Colon (tissue), 2 donors: ENCODE data around the gene SIX2.
"Not testable (repeated sequence)": the region's sequence is repeated elsewhere in the genome, so short reads cannot be mapped to it uniquely, and the experiment has no call there.

Experiments used
- FAIRE-seq: peaks from 2 replicates; lab custom pipeline; 2012; peaks lifted over from hg19 to GRCh38; lab: Jason Lieb, UNC
- donor health status: control.
- donor health status: control.

The SIX2 gene

DNA sequence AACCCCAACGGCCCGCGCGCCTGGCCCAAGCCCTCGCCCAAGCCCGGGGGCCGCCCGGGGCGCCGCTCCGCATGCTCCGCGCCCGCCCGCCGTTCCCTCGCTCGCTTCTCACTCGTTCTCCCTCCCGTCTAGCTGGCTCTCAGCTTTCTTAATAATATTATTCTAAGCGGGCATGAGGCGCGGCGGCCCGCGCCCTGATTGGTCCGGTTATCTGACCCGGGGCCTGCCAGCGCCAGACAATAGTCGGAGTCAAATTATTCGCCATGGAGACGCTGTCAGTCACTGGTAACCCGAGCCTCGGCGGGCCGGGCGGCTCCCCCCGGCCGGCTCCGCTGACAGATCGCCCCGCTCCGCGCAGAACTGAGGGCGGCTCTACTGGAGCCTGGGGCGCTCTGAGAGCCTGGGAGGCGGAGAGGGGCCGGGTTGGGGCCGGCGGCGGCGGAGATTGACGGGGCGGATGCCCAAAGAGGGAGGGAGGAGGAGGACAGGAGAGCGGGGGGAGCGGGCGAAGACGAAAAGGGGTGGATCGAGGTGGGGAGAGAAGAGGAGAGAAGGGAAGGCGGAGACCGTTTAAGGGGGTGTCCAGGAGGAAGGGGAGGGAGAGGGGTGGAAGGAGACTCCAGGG is at the start of gene SIX2:
TSS of gene SIX2 (minus strand) at position 150 of the 625 bp plus-strand sequence. CDS start 342 bp downstream, outside the sequence.
- no peak for FAIRE-seq

DNA sequence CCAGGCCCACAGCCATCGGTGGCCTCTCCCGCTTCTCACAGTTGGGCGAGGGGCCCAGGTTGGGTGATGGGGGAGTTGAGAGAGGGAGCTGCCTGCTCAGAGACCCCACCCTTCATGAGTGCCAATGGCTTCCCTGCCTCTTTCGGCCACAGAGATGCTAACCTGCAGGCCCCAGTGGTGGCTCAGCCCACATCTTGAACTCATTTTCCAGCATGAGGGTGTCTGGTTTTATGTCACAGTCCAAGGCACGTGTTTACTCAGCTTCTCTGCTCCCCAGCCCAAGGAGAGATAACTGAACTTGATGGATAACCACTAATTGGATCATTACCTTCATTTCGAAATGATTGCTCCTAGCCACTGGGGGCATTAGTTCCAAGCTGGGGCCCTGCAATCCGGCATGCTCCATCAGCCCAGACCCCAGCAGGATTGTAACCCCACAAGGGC is 45.9 kb upstream of the SIX2 start:
- FAIRE-seq, result no peak

DNA sequence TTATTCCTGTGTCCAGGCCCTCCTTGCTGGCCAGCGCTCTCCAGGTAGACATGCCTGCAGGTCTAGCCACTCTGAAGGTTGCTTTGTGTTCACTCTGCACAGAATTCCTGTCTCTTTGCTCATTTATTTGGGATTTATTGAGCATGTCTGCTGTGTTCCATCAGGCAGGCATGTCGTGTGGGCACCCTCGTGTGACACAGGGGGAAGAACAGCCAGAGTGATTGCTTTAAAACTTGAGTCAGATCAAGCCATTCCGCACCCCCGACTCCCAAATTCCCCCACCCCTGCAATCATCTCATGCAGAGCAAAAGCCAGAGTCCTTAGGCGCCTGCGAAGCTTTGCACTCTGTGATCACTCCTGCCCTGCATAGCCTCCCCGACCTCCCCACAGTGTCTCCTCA is 44.7 kb upstream of the SIX2 start:
- no peak for FAIRE-seq

DNA sequence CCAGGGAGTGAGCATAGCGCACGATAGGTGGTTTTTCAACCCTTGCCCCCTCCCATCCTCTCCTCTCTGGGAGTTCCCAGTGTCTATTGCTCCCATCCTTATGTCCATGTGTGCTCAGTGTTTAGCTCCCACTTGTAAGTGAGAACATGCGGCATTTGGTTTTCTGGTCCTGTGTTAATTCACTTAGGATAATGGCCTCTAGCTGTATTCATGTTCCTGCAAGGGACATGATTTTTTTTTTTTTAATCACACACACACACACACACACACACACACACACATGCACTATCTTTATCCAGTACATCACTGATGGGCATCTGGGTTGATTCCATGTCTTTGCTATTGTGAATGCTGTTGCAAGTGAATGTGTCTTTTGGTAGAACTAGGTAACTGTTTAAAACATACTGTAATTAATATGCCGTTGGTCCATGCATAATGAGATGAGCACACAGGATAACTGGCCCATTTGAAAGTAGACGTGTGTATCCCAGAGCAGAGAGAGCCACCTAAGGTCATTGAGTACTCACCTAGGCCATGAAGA is 43.2 kb upstream of the SIX2 start:
- FAIRE-seq, result no peak

DNA sequence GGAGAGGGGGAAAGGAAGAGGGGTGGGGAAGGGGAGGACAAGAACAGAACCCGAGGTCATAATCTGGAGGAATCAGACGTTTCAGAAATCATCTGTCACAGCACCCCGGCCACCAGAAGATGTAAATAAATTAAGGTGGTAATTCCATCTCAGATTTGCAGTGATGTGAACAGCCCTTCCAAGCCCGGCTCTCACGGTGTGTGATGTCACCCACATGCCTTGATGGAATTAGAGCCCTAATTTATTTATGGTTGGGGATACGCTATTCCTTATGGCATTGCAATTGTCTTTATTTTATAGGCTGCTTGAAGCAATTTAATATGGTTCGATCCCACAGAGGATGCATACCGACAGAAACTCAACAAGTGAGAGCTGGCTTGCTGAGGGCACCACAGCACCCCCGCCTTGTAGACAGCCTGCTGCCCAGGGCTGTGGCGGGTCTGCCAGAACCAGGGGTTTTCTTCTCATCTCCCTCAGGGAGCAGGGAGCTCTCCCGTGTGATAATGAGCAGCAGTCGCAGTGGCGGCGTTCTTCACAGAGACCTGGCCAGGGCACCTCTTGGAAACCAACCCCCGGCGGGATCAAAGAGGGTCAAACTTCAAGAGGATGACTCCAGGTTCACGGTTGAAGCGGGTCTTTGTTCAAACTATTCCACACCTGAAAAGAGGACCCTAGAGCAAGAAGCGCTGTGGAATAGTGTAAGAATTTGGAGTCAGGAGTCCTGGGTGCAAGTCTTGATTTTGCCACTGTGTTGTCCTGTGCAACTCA is 40.5 kb upstream of the SIX2 start:
- FAIRE-seq, result no peak

DNA sequence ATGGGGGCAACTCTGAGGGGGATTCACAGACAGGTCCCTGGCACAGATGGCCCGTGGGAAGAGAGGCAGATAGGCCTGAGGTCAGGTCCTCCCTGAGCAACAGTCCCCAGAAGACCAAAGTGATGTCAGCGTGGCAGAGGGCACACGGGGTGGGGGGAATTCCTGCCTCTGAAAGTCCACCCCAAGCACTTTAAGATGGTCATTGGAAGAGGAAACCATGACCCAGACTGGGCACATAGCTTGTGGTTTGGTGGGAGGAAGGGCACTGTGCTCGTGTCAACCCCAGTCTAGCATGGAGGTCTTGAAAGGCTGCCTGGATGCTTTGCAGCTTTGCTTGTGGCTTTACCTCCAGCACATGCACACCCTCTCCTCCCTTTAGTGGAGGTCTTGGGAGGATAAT is 38.0 kb upstream of the SIX2 start:
- FAIRE-seq, result no peak

DNA sequence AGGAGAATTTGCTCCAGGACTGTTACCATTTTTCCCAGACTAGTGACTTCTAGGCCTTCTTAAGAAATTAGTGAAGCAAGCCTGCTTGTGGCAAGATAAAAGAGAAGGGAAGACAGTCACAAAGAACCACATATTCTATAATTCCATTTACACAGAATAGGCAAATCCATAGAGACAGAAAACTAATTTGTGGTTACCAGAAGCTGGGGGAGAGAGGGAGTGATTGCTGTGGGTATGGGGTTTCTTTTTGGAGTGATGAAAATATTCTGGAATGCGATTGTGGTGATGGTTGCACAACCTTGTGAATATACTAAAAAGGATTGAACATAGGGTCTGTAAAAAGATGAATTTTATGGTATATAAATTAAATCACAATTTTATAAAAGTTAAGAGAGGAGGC is 37.5 kb upstream of the SIX2 start:
- FAIRE-seq, result no peak

DNA sequence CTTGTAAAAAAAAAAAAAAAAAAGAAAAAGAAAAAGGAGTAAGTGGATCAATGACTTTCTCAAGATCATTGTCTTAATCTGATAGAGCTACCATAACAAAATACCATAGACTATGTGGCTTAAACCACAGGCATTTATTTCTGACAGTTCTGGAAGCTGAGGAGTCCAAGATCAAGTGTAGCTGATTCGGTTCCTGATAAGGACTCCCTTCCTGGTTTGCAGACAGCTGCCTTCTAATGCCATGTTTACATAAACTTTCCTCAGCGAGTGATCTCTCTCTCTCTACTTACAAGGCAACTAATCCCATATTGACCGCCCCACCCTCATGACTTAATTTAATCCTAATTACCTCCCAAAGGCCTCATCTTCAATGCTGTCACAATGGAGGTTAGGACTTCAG is 36.5 kb upstream of the SIX2 start:
- FAIRE-seq, result no peak

DNA sequence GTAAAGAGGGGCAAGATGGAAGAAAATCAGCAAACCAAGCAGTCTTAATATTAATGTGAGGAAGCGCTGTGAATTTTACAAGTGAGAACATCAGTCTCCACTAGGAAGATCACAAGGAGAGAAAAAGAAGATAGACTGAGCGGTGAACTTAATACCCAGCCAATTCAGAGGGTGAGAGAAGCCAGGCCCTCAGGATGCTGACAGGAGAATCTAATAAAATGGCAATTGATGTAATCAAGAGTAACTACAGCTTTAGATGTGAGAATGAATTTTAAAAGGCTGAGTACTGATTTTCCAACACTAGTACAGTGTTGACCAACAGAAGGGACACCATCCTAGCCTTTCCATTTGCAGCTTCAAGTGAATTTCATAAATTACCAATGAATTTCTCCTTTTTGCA is 35.7 kb upstream of the SIX2 start:
- no peak for FAIRE-seq

DNA sequence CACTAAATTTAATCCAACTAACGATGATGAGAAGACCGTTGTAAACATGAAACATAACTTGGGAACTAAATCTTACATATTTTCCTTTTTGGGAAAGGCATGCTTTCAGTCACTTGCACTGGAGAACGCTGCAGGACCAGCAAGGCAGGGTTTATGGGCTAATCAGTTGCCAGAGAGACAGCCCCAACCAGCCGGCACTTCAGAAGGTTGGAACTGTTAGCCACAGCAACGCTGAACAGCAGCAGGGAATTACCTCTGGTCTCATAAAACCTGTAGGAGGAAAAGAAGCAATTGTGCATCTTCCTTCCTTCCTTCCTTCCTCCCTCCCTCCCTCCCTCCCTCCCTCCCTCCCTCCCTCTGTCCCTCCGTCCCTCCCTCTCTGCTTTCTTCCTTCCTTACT is 33.9 kb upstream of the SIX2 start:
- no peak for FAIRE-seq

DNA sequence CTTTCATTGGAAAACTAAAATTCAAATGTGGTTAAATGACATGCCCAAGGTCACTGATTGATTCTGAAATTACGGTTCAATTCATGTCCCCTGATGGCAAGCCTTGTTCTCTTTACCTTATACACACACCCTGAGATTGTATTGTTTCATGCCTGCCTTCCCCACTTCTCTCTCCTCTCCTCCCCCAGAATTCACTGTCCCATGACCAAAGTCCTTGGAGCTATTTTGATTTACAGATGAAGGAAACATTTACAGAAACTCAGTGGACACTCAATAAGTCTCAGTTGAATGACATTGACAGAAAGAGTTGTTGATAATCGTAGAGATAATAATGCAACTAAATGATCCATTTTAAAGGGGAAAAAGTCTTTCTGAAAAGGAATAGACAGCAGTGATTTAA is 33.1 kb upstream of the SIX2 start:
- FAIRE-seq, result no peak

DNA sequence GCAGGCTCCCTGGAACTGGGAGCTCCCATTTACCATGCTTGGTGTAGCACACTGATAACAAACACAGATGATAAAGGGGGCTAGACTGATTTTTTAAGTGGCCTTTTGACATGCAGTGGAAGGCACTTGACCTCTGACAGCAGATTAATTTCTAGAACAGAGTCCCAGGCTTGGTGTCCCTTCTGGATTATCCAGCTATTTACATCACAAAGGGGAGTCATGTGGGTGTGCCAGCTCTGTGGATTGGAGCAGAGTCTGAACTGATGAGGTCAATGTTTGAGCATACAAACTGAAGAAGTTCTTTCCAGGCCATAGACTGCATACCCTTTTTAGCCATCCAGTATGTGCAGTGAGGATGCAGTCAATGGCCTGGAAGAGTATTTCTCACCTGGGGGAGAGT is 31.5 kb upstream of the SIX2 start:
- no peak for FAIRE-seq

DNA sequence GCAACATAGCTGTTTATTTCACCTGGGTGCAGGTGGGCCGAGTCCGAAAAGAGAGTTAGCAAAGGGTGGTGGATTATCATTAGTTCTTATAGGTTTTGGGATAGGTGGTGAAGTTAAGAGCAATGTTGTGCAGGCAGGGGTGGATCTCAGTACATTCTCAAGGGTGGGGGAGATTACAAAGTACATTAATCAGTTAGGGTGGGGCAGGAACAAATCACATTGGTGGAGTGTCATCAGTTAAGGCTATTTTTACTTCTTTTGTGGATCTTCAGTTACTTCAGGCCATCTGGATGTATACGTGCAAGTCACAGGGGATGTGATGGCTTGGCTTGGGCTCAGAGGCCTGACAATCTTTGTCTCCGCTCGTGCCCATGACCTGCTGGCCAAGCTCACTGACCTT is 30.6 kb upstream of the SIX2 start:
- not testable (repeated sequence) for FAIRE-seq

DNA sequence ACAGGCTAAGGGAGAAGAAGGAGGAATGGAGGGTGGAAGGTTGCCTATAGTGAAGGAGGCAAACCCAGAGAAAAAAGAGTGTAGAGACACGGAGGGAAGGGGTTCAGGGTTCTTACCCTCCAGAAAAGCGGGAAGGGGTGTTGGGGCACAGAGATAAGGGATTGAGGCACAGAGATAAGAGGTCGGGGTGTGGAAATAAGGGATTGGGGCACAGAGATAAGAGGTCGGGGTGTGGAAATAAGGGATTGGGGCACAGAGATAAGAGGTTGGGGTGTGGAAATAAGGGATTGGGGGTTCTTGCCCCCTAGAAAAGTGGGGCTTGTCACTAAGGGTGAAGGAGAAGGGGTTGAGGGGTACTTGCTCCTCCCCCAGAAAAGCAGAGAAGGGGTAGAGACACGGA is 29.6 kb upstream of the SIX2 start:
- FAIRE-seq, result not testable (repeated sequence)

DNA sequence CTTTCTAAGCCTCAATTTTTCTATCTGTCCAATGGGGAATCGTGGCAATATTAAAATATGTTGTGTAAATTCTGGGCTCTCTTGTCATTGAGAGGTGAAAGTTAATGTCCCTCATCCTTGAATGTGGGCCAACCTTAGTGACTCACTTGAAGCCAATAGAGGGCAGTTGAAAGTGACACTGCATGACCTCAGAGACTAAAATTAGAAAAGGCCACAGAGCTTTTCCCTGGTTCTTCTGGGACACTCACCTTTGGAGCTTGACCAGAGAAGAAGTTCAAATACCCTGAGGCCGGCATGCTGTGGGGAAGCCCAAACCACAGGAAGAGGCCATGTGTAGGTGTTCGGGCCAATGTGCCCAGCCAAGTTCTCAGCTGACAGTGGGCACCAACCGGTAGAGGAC is 24.1 kb upstream of the SIX2 start:
- no peak for FAIRE-seq

DNA sequence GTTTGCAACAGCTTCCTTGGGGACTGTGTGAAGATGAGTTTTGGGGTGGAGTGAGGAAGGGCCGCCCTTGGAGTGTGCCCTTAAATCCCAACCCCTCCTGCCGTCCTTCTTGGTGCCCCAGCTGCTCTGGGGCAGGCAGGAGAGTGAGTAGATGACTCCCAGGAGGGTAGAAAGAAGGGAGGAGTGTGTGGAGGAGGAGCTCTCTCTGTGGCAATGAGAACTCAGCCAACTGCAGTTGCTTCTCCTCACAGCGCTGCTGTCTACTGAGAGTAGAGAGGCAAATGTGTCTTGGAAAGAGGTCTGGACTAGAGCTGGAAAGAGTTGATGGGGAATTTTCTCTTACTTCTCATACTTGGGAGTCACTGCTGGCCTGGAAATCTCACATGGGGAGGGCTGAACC is 21.8 kb upstream of the SIX2 start:
- FAIRE-seq, result no peak

DNA sequence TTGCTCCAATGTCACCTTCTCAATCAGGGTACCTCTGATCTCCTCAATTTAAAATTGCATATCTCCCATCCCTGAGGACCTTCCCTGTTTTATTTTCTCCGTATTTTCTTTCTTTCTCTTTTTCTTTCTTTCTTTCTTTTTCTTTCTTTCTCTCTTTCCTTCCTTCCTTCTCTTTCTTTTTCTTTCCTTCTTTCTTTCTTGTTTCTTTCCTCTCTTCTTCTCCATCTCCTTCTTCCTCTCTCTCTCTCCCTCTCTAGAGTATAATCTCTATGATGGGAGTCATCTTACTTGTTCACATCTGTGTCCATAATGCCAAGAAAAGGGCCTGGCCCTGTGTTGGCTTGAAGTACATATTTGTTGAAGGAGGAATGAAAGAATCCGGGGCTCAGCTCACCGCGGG is 21.3 kb upstream of the SIX2 start:
- FAIRE-seq, result no peak

DNA sequence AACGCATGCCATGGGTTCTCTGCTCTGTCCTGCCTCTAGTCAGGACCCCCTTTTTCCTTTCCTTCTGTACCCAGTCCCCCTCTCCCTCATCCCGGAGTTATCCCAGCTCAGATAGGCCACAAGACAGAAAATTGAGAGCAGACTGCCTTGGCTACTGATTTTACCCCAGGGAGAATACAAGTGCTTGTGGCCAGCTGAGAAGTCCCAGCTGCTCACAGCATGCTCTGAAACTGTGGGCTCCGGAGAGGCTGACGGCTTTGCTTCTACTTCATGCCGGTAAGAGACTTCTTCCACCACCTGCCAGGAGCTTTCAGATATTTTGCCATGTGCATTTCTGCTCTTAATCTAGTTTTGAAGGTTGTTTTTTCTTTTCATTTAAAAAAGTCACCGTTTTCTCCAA is 20.0 kb upstream of the SIX2 start:
- no peak for FAIRE-seq

DNA sequence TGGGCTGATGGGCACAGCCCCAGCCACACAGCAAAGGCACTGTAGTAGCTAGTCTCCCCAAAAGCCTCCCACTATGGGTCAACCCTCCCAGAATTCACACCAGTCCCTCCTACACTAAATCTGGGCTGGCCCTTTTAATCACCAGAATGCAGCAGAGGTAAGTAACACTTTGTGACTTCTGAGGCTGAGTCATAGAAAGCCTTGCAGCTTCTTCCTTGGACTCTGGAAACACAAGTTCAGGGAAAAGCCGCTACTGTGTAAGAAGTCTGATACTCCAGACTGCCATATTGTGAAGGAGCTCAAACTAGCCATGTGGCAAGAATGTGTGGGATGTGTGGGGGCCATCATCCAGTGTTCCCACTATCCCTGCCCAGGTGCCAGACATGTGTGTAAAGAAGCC is 19.0 kb upstream of the SIX2 start:
- FAIRE-seq, result no peak

DNA sequence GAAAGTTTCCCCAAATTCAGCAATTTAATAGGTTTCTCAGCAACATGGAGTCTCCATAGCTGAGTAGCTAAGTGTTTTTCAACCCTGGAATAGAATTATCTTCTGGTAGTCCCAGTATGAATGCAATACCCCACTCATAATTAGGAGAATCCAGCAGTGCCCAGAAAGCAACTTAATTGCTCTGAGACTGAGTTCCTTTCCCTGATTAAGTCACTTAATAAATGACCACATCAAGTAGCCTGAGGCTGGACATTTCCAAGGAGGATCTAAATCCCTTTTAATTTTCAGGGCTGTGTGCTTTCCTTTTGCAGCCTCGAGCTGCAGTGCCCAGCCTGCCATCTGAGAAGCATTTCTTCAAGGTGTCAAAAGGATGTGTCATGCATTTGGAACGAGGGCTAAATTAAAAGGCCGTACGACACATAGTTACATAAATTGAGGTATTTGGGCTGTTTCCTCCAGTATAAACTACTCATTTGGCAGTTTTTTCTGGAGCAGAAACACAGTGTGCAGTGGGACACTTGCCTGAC is 17.7 kb upstream of the SIX2 start:
- no peak for FAIRE-seq

DNA sequence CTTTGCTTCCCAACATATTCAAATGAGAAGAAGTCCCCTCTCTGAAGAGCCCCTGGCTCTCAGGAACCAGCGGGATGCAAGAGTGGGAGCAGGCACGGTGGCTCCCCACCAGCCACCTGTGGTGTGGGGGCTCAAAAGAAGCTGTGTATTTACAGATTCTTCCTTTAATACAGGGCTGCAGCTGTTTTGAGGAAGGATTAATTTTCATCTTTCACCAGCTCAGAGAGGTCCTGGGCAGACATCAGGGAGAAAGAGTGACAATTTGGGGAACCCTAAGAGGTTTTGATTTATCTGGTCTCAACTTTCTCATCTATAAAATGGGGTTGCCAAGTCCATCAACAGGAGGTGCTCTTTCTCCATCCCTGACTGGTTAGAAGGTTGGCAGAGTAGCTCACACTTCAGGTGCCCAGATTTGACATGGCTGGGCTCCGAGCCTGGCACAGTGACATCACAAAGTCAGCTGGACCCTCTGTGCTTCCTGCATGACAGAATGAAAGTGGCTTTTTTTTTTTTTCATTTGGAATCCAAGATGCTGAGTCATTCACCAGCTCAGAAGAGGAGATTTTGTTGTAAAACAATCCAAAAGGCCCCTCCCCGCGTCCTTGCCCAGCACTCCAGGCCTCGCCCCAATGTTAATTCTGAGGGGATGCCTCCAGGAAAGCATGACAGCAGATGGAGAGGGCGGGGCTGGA is 15.5 kb upstream of the SIX2 start:
- FAIRE-seq, result no peak

DNA sequence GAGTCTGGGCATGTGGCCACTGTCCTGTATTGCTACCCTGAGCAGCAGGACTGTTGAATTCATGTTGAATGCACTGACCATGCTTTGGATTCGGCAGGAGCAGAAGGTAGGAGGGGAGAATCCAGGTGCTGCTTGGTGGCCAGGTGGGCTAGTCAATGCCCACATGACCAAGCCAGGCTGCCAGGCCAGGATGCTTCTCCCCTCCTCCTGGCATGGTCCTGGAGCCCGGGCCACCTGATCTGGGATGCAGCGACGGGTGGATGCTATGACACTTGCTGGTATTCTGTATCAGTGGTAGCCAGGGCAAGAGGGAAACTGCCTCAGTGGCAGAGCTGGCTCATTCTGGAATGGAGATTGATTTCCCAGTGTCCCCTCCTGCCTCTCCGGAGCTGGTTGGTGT is 14.8 kb upstream of the SIX2 start:
- no peak for FAIRE-seq

DNA sequence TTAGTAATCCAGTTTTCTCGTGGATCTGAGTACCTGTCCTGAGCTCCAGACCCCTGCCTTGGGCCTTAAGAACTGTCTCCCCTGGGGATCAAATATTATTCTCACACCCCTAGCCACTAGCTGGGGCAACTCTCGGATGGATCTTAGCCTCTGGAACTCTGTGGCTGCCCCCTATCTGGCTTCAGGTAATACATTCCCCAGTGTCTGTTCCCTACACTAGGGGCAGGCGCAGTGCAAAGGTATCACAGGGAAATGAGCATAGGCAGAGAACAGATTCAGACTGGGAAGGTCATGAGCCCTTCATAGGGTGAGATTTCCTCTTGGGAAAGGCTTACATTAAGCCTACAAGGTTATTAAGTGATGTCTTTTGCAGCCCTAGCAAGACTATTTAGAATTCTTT is 11.2 kb upstream of the SIX2 start:
- no peak for FAIRE-seq
